GM12878 (cell line): ENCODE results near the gene CDC5L. TPM values are rescaled to one million over a fixed set of nuclear protein-coding genes. Genes with fewer than 3 reads are reported as not detected.
"Not testable (repeated sequence)": the region's sequence is repeated elsewhere in the genome, so short reads cannot be mapped to it uniquely, and the experiment has no call there.

ENCODE experiments used
- ATAC-seq: fragments of 200-7000 bp; cut with Tn5 transposase; 3 replicates; pipeline ENCODE4 v1.9.1; 2020; ENCODE audit warnings: mild to moderate bottlenecking, moderate library complexity
- BruUV-seq: library from RNA; stranded (reverse); fragments of 400-500 nt; replicated peaks from 2 replicates; lab custom pipeline; 2021; lab: Mats Ljungman, UMichigan
- CTCF ChIA-PET: fragments of 300-600 bp; sonication (Branson Sonifier 250); formaldehyde crosslinking; extraction: SDS; loops from one replicate; lab custom pipeline; 2021; ENCODE audit warnings: inconsistent platforms; lab: Yijun Ruan, JAX
- POLR2A ChIA-PET: fragments of 350-600 bp; formaldehyde crosslinking; extraction: SDS; loops from one replicate; lab custom pipeline; 2021; ENCODE audit warnings: inconsistent platforms; lab: Charles Lee
- RAD21 ChIA-PET: fragments of 300-600 bp; sonication (Branson Sonifier 250); formaldehyde crosslinking; loops from one replicate; lab custom pipeline; 2023; ENCODE audit warnings: antibody characterized with exemption; ENCODE audit not compliant: unreplicated experiment; lab: Charles Lee
- SMC1A ChIA-PET: fragments of 300-600 bp; sonication (Branson Sonifier 250); formaldehyde crosslinking; loops from one replicate; lab custom pipeline; 2023; ENCODE audit not compliant: unreplicated experiment, uncharacterized antibody; lab: Charles Lee
- DNase-seq: peaks from one replicate; pipeline ENCODE4 v3.0.0-alpha.2; 2011; ENCODE audit warnings: low read depth, low spot score
- FAIRE-seq: peaks from 3 replicates; lab custom pipeline; 2011; peaks lifted over from hg19 to GRCh38; lab: Jason Lieb, UNC
- H2AFZ ChIP-seq: 2 replicates; pipeline ENCODE4 v1.6.0; 2011; ENCODE audit warnings: low read depth, low read length, control low read depth; ENCODE audit not compliant: control insufficient read depth
- H3K27ac ChIP-seq: 2 replicates; pipeline ENCODE4 v1.5.1; 2011; ENCODE audit warnings: control low read depth; ENCODE audit not compliant: control insufficient read depth, insufficient read depth
- H3K27me3 ChIP-seq, 2 experiments: replicated peaks in 1 of 2; 2 replicates each; pipeline versions ENCODE4 v1.6.0 to v1.6.1; 2011; ENCODE audit warnings: low read length in 1 of 2; ENCODE audit not compliant: control insufficient read depth in 2 of 2, insufficient read depth in 2 of 2
- H3K36me3 ChIP-seq, 2 experiments: 2 replicates each; pipeline ENCODE4 v1.5.1; 2011; ENCODE audit warnings: low read length in 1 of 2; ENCODE audit not compliant: control insufficient read depth in 2 of 2, insufficient read depth in 2 of 2
- H3K4me1 ChIP-seq: 2 replicates; pipeline ENCODE4 v1.6.1; 2011; ENCODE audit warnings: mild to moderate bottlenecking, low read length, moderate library complexity, mixed read lengths; ENCODE audit not compliant: control insufficient read depth, insufficient read depth
- H3K4me2 ChIP-seq: 2 replicates; pipeline ENCODE4 v1.6.0; 2011; ENCODE audit warnings: control low read depth; ENCODE audit not compliant: control insufficient read depth, insufficient read depth
- H3K4me3 ChIP-seq: fragments of 200-600 bp; sonication (generic); 2 replicates; pipeline ENCODE4 v1.5.1; 2016
- H3K79me2 ChIP-seq: 2 replicates; pipeline ENCODE4 v1.6.0; 2011; ENCODE audit warnings: low read length; ENCODE audit not compliant: control insufficient read depth, insufficient read depth
- H3K9ac ChIP-seq: 2 replicates; pipeline ENCODE4 v1.8.0; 2011; ENCODE audit warnings: low read length, control low read depth, mixed read lengths; ENCODE audit not compliant: control insufficient read depth, insufficient read depth
- H3K9me3 ChIP-seq: replicated peaks from 3 replicates; pipeline ENCODE4 v1.5.1; 2011; ENCODE audit warnings: mild to moderate bottlenecking, low read length; ENCODE audit not compliant: control insufficient read depth, insufficient read depth
- H4K20me1 ChIP-seq: 2 replicates; pipeline ENCODE4 v1.6.0; 2011; ENCODE audit not compliant: control insufficient read depth, insufficient read depth
- ATF3 ChIP-seq: IDR thresholded peaks from 2 replicates; pipeline ENCODE4 v1.6.1; 2011; ENCODE audit warnings: low read depth, mild to moderate bottlenecking, low read length, moderate library complexity, borderline replicate concordance; ENCODE audit errors: extremely low read depth
- CBX3 ChIP-seq: fragments of 200-600 bp; sonication (generic); IDR thresholded peaks from 2 replicates; pipeline ENCODE4 v1.6.1; 2016; ENCODE audit warnings: low read depth, borderline replicate concordance
- CHD2 ChIP-seq: IDR thresholded peaks from 2 replicates; pipeline ENCODE4 v1.6.1; 2011; ENCODE audit warnings: low read depth, low read length, improper control_type of control experiment, borderline replicate concordance
- CHD4 ChIP-seq: fragments of 200-600 bp; sonication (generic); IDR thresholded peaks from 2 replicates; pipeline ENCODE4 v1.6.1; 2016; ENCODE audit warnings: mild to moderate bottlenecking
- HSF1 ChIP-seq: fragments of 150-350 bp; IDR thresholded peaks from 2 replicates; pipeline ENCODE4 v1.6.1; 2014; ENCODE audit warnings: mild to moderate bottlenecking, low read depth, low read length
- PBX3 ChIP-seq: IDR thresholded peaks from 2 replicates; pipeline ENCODE4 v1.6.1; 2011; ENCODE audit warnings: mild to moderate bottlenecking, low read depth, low read length, moderate library complexity; ENCODE audit not compliant: insufficient replicate concordance
- PML ChIP-seq: IDR thresholded peaks from 2 replicates; pipeline ENCODE4 v1.6.1; 2012; ENCODE audit warnings: low read length, inconsistent platforms
- POLR2AphosphoS5 ChIP-seq: IDR thresholded peaks from 2 replicates; pipeline ENCODE4 v1.6.1; 2011; ENCODE audit warnings: mild to moderate bottlenecking, low read length, inconsistent platforms
- SP1 ChIP-seq: IDR thresholded peaks from one replicate; pipeline ENCODE4 v1.6.1; 2011; ENCODE audit warnings: low read depth, low read length
- SUZ12 ChIP-seq: fragments of 200-600 bp; sonication (generic); IDR thresholded peaks from one replicate; pipeline ENCODE4 v1.6.1; 2018; ENCODE audit warnings: antibody characterized with exemption, mild to moderate bottlenecking; ENCODE audit not compliant: unreplicated experiment
- TAF1 ChIP-seq: IDR thresholded peaks from 2 replicates; pipeline ENCODE4 v1.6.1; 2011; ENCODE audit warnings: mild to moderate bottlenecking, low read depth, low read length, borderline replicate concordance
- WGBS: methylation state at CpG from one replicate; pipeline ENCODE4 v1.1.6; 2016; ENCODE audit warnings: low lambda C conversion rate; ENCODE audit not compliant: insufficient replicate concordance, insufficient coverage; ENCODE audit errors: missing lambda C conversion rate; 5-methylcytosine and 5-hydroxymethylcytosine counted together
- in situ Hi-C: fragments of 300-500 bp; cut with MboI; formaldehyde crosslinking; loops from 9 replicates; pipeline ENCODE4 v1.14.3; 2018; ENCODE audit warnings: mixed read lengths
- intact Hi-C: fragments of 100-400 bp; cut with micrococcal nuclease; formaldehyde crosslinking; loops from one replicate; pipeline ENCODE4 v1.14.2; 2022; ENCODE audit not compliant: unreplicated experiment
- polyA plus RNA-seq, 11 experiments: library from polyadenylated mRNA; depleted of rRNA in 4 of 11; unstranded in 6 of 11; stranded (reverse) in 5 of 11; fragments of >200 nt; fragmentation: Nextera tagmentation in 4 of 11; fragmentation: Illumina TruSeq in 1 of 11; extraction: Ambion mirVana in 4 of 11; extraction: Trizol in 1 of 11; gene quantifications; 1 replicate in 1 of 11; 2 replicates in 10 of 11; pipeline versions ENCODE4 v1.2.1 to v1.2.3, GENCODE V29; 2011 to 2016; ENCODE audit warnings: inconsistent platforms in 2 of 11, missing spikeins in 2 of 11, low read depth in 1 of 11
- total RNA-seq, 4 experiments: library from RNA; depleted of rRNA in 3 of 4; stranded (reverse); fragments of >200 nt in 3 of 4; fragmentation: Illumina TruSeq in 1 of 4; extraction: Trizol in 1 of 4; gene quantifications; 2 replicates each; pipeline versions ENCODE4 v1.2.1 to v1.2.3, GENCODE V29; 2013 to 2021

Gene CDC5L
- total and polyA plus RNA-seq, 10 of the 15 experiments (the other 5 are each of a cell fraction or from before 2014, with no cell fraction given), result 13.2 to 29.4 (median 18.8) TPM

GRCh38 chr6:44346818-44347217 lies 40.7 kb upstream of the CDC5L start:
- CTCF ChIA-PET, result interaction anchor here (0.8 to 1.0 kb wide), 2 partner anchors 9 to 24 kb away, joined by 3 to 4 read pairs; no protein-coding TSS in a partner anchor
- ATAC-seq, in situ Hi-C loops: not testable (repeated sequence)

GRCh38 chr6:44349904-44350649 lies 37.4 kb upstream of the CDC5L start:
- Histone ChIP-seq H3K4me2 (no peak overlapping the region), H3K27me3 (0 out of 4 replicates have a peak, but pooled peaks cover 0 to under 1% of the 10 kb centered on the region in 2 experiments), H3K4me1 (no peaks in the 10 kb centered on the region), H3K4me3 (no peak overlapping the region), H3K27ac (no peak overlapping the region), H4K20me1 (no peaks in the 10 kb centered on the region), H3K36me3 (no peaks in the 10 kb centered on the region), H2AFZ (no peak overlapping the region), H3K79me2 (no peaks in the 10 kb centered on the region), H3K9me3 (no peaks in the 10 kb centered on the region), H3K9ac (no peak overlapping the region)
- FAIRE-seq (no peak), ATAC-seq (no peak), DNase-seq (no peak)
- intact Hi-C loops, result no loop called here
- in situ Hi-C loops, result no loop called here
- ChIA-PET CTCF (no interaction called here), SMC1A (no interaction called here), POLR2A (interaction anchor here (0.7 kb wide), 1 partner anchor 30 kb away, joined by 4 read pairs; no protein-coding TSS in a partner anchor), RAD21 (no interaction called here)
- no TSS peak for BruUV-seq
- WGBS, result 27% methylated on average over 6 of the region's 6 CpGs
- TF ChIP-seq TAF1 (no peak), HSF1 (no peak), CHD4 (no peak), PML (no peak), PBX3 (no peak), CHD2 (no peak), SP1 (no peak), CBX3 (no peak), SUZ12 (no peak), ATF3 (no peak), POLR2AphosphoS5 (no peak)

More at GRCh38 chr6:44346818-44347217, 40.7 kb upstream of the CDC5L start:
- RAD21 ChIA-PET, POLR2A ChIA-PET, H3K79me2 ChIP-seq, H3K27me3 ChIP-seq, H3K4me2 ChIP-seq, H3K4me3 ChIP-seq, H3K27ac ChIP-seq, BruUV-seq, H3K9me3 ChIP-seq, H3K4me1 ChIP-seq, FAIRE-seq, intact Hi-C loops, DNase-seq, H3K36me3 ChIP-seq, SMC1A ChIA-PET, H3K9ac ChIP-seq, H2AFZ ChIP-seq, H4K20me1 ChIP-seq: not testable (repeated sequence)
- 46% methylated on average over 4 of the region's 4 CpGs for WGBS
